IPS-15b (cell line): ENCODE measurements around the gene NR1H2.

Experiments used
- H3K27me3 ChIP-seq: one replicate; pipeline ENCODE4 v1.6.1; 2013; ENCODE audit warnings: low read length; ENCODE audit not compliant: control insufficient read depth, insufficient read depth
- H3K36me3 ChIP-seq: one replicate; pipeline ENCODE4 v1.6.1; 2013; ENCODE audit warnings: low read length; ENCODE audit not compliant: control insufficient read depth, insufficient read depth
- H3K4me1 ChIP-seq: one replicate; pipeline ENCODE4 v1.6.1; 2013; ENCODE audit warnings: mild to moderate bottlenecking, low read length; ENCODE audit not compliant: control insufficient read depth, insufficient read depth
- H3K4me3 ChIP-seq: one replicate; pipeline ENCODE4 v1.5.1; 2013; ENCODE audit warnings: low read depth, low read length
- H3K9ac ChIP-seq: one replicate; pipeline ENCODE4 v1.6.1; 2013; ENCODE audit warnings: low read depth, mild to moderate bottlenecking, low read length
- H3K9me3 ChIP-seq: one replicate; pipeline ENCODE4 v1.6.1; 2013; ENCODE audit warnings: mild to moderate bottlenecking, low read length; ENCODE audit not compliant: control insufficient read depth, insufficient read depth

NR1H2 gene

GRCh38 chr19:50414864-50415660, 38.8 kb downstream of the NR1H2 start:
- Histone ChIP-seq H3K9ac (peak overlapping the region; percentile 32), H3K4me1 (no peaks in the 10 kb centered on the region), H3K9me3 (no peaks in the 10 kb centered on the region), H3K36me3 (peaks cover 15% of the 10 kb centered on the region), H3K27me3 (no peaks in the 10 kb centered on the region), H3K4me3 (no peak overlapping the region)

- Histone ChIP-seq H3K9me3 (no peaks in the 10 kb centered on the region), H3K36me3 (peaks cover 12% of the 10 kb centered on the region), H3K9ac (no peak overlapping the region), H3K27me3 (no peaks in the 10 kb centered on the region), H3K4me1 (peaks cover 3% of the 10 kb centered on the region), H3K4me3 (no peak overlapping the region)
Measured at GRCh38 chr19:50415661-50416033, 39.4 kb downstream of the NR1H2 start.

- H3K9me3 ChIP-seq, result no peaks in the 10 kb centered on the region
- H3K9ac ChIP-seq, result no peak overlapping the region
- no peak overlapping the region for H3K4me3 ChIP-seq
- peaks cover 11% of the 10 kb centered on the region for H3K36me3 ChIP-seq
- no peaks in the 10 kb centered on the region for H3K27me3 ChIP-seq
- H3K4me1 ChIP-seq, result peaks cover 3% of the 10 kb centered on the region
Measured at GRCh38 chr19:50416034-50416977, 40.0 kb downstream of the NR1H2 start.

- Histone ChIP-seq H3K4me1 (peaks cover 3% of the 10 kb centered on the region), H3K36me3 (peaks cover 16% of the 10 kb centered on the region), H3K27me3 (no peaks in the 10 kb centered on the region), H3K4me3 (peak overlapping the region; percentile 96), H3K9ac (no peak overlapping the region), H3K9me3 (no peaks in the 10 kb centered on the region)
Measured at GRCh38 chr19:50417111-50418081, 41.1 kb downstream of the NR1H2 start.

- Histone ChIP-seq H3K4me3 (peak within 1 kb of the TSS; percentile 96), H3K9ac (peak within 1 kb of the TSS; percentile 24), H3K4me1 (peaks cover 3% of the 10 kb centered on the region), H3K36me3 (peaks cover 21% of the 10 kb centered on the region), H3K27me3 (no peaks in the 10 kb centered on the region), H3K9me3 (no peaks in the 10 kb centered on the region)
Measured at GRCh38 chr19:50418176-50419021, 42.1 kb downstream of the NR1H2 start, which contains the start of gene SPIB. TSS of gene SPIB (plus strand) at chr19:50418938. CDS start at chr19:50418963, 25 bp downstream.

- H3K4me1 ChIP-seq, result peaks cover 3% of the 10 kb centered on the region
- H3K36me3 ChIP-seq, result peaks cover 21% of the 10 kb centered on the region
- H3K4me3 ChIP-seq, result peak overlapping the region; percentile 96
- peak overlapping the region; percentile 24 for H3K9ac ChIP-seq
- H3K27me3 ChIP-seq, result no peaks in the 10 kb centered on the region
- H3K9me3 ChIP-seq, result no peaks in the 10 kb centered on the region
Measured at GRCh38 chr19:50419022-50419579, 42.8 kb downstream of the NR1H2 start.

GRCh38 chr19:50419580-50420035, 43.4 kb downstream of the NR1H2 start:
- H3K36me3 ChIP-seq, result peaks cover 23% of the 10 kb centered on the region
- H3K4me1 ChIP-seq, result peaks cover 3% of the 10 kb centered on the region
- no peaks in the 10 kb centered on the region for H3K27me3 ChIP-seq
- H3K4me3 ChIP-seq, result peak overlapping the region; percentile 96
- no peak overlapping the region for H3K9ac ChIP-seq
- H3K9me3 ChIP-seq, result no peaks in the 10 kb centered on the region

GRCh38 chr19:50420127-50420526, 43.9 kb downstream of the NR1H2 start:
- no peaks in the 10 kb centered on the region for H3K27me3 ChIP-seq
- no peak overlapping the region for H3K9ac ChIP-seq
- H3K9me3 ChIP-seq, result no peaks in the 10 kb centered on the region
- H3K4me3 ChIP-seq, result peak overlapping the region; percentile 96
- H3K36me3 ChIP-seq, result peaks cover 23% of the 10 kb centered on the region
- H3K4me1 ChIP-seq, result peaks cover 3% of the 10 kb centered on the region

- no peaks in the 10 kb centered on the region for H3K9me3 ChIP-seq
- H3K36me3 ChIP-seq, result peaks cover 23% of the 10 kb centered on the region
- H3K9ac ChIP-seq, result no peak overlapping the region
- no peaks in the 10 kb centered on the region for H3K27me3 ChIP-seq
- peaks cover 3% of the 10 kb centered on the region for H3K4me1 ChIP-seq
- no peak overlapping the region for H3K4me3 ChIP-seq
Measured at GRCh38 chr19:50420808-50421207, 44.6 kb downstream of the NR1H2 start.
